IMR-90 (cell line): ENCODE measurements around the gene ANO1. TPM values are rescaled to one million over a fixed set of nuclear protein-coding genes. Genes with fewer than 3 reads are reported as not detected.

Experiments used
- ATAC-seq: fragments of 200-7000 bp; cut with Tn5 transposase; 2 replicates; pipeline ENCODE4 v1.9.1; 2020; ENCODE audit warnings: low read depth, mild to moderate bottlenecking, moderate library complexity
- BruUV-seq: library from RNA; stranded (reverse); fragments of 400-500 nt; replicated peaks from 2 replicates; lab custom pipeline; 2021; lab: Mats Ljungman, UMichigan
- CTCF ChIA-PET: fragments of 300-600 bp; formaldehyde crosslinking; extraction: SDS; loops from one replicate; lab custom pipeline; 2021; ENCODE audit warnings: antibody characterized with exemption; lab: Yijun Ruan, JAX
- POLR2A ChIA-PET: fragments of 300-600 bp; sonication (Branson Sonifier 250); formaldehyde crosslinking; loops from one replicate; lab custom pipeline; 2022; ENCODE audit warnings: antibody characterized with exemption; ENCODE audit not compliant: unreplicated experiment; lab: Charles Lee
- DNase-seq: peaks from one replicate; pipeline ENCODE4 v3.0.0; 2013
- H2AFZ ChIP-seq: replicated peaks from 2 replicates; pipeline ENCODE3; 2013; ENCODE audit warnings: low read length, mild to moderate bottlenecking; ENCODE audit not compliant: poor library complexity
- H2AK5ac ChIP-seq: 2 replicates; pipeline ENCODE4 v1.6.1; 2013; ENCODE audit warnings: low read depth, low read length, inconsistent platforms
- H2AK9ac ChIP-seq: replicated peaks from 2 replicates; pipeline ENCODE3; 2013; ENCODE audit warnings: mild to moderate bottlenecking, low read depth, low read length, moderate library complexity; ENCODE audit not compliant: poor library complexity
- H2BK120ac ChIP-seq: 2 replicates; pipeline ENCODE4 v1.6.1; 2013; ENCODE audit warnings: low read depth, low read length, inconsistent platforms
- H2BK15ac ChIP-seq: 3 replicates; pipeline ENCODE4 v1.6.1; 2013; ENCODE audit warnings: low read depth, low read length, inconsistent platforms
- H2BK20ac ChIP-seq: 2 replicates; pipeline ENCODE4 v1.6.1; 2013; ENCODE audit warnings: low read depth, mild to moderate bottlenecking, inconsistent platforms, low read length, moderate library complexity
- H2BK5ac ChIP-seq: 2 replicates; pipeline ENCODE4 v1.6.1; 2013; ENCODE audit warnings: mild to moderate bottlenecking, low read depth, low read length, inconsistent platforms; ENCODE audit not compliant: poor library complexity, severe bottlenecking
- H3K14ac ChIP-seq: replicated peaks from 2 replicates; pipeline ENCODE4 v1.6.1; 2013; ENCODE audit warnings: low read depth, low read length, inconsistent platforms
- H3K18ac ChIP-seq: 2 replicates; pipeline ENCODE4 v1.6.1; 2013; ENCODE audit warnings: low read depth, low read length, control low read depth
- H3K23ac ChIP-seq: 2 replicates; pipeline ENCODE4 v1.6.1; 2013; ENCODE audit warnings: low read depth, low read length, inconsistent platforms
- H3K27ac ChIP-seq: 2 replicates; pipeline ENCODE4 v1.5.1; 2013; ENCODE audit warnings: mild to moderate bottlenecking, control low read depth, low read length; ENCODE audit not compliant: insufficient read depth
- H3K27me3 ChIP-seq: 2 replicates; pipeline ENCODE4 v1.6.1; 2013; ENCODE audit warnings: low read length; ENCODE audit not compliant: control insufficient read depth, insufficient read depth
- H3K36me3 ChIP-seq: 2 replicates; pipeline ENCODE4 v1.6.1; 2013; ENCODE audit warnings: low read length, mixed read lengths; ENCODE audit not compliant: control insufficient read depth, insufficient read depth
- H3K4ac ChIP-seq: 2 replicates; pipeline ENCODE4 v1.6.1; 2013; ENCODE audit warnings: low read depth, low read length, inconsistent platforms
- H3K4me1 ChIP-seq: 2 replicates; pipeline ENCODE4 v1.6.1; 2013; ENCODE audit warnings: low read length, mixed read lengths; ENCODE audit not compliant: control insufficient read depth, insufficient read depth
- H3K4me2 ChIP-seq: 2 replicates; pipeline ENCODE4 v1.6.1; 2013; ENCODE audit warnings: low read depth, mild to moderate bottlenecking, control low read depth, low read length, moderate library complexity
- H3K4me3 ChIP-seq: 2 replicates; pipeline ENCODE4 v1.5.1; 2013; ENCODE audit warnings: low read depth, mild to moderate bottlenecking, control low read depth, low read length, moderate library complexity; ENCODE audit not compliant: insufficient read depth
- H3K56ac ChIP-seq: 2 replicates; pipeline ENCODE4 v1.6.1; 2013; ENCODE audit warnings: low read length, inconsistent platforms; ENCODE audit not compliant: insufficient read depth; ENCODE audit errors: extremely low read depth
- H3K79me1 ChIP-seq, 2 experiments: 2 replicates each; pipeline ENCODE4 v1.6.1; 2013; ENCODE audit warnings: low read length in 2 of 2, inconsistent platforms in 1 of 2, low read depth in 1 of 2
- H3K9ac ChIP-seq: 2 replicates; pipeline ENCODE4 v1.6.1; 2013; ENCODE audit warnings: low read depth, low read length, control low read depth
- H3K9me1 ChIP-seq: 2 replicates; pipeline ENCODE4 v1.6.1; 2013; ENCODE audit warnings: low read length, inconsistent platforms; ENCODE audit not compliant: insufficient read depth
- H3K9me3 ChIP-seq: 2 replicates; pipeline ENCODE4 v1.6.1; 2013; ENCODE audit warnings: low read length; ENCODE audit not compliant: control insufficient read depth, insufficient read depth
- H4K20me1 ChIP-seq: 2 replicates; pipeline ENCODE4 v1.6.1; 2013; ENCODE audit warnings: low read length, inconsistent platforms; ENCODE audit not compliant: insufficient read depth
- H4K5ac ChIP-seq: 2 replicates; pipeline ENCODE4 v1.6.1; 2013; ENCODE audit warnings: mild to moderate bottlenecking, low read depth, low read length, control low read depth
- H4K8ac ChIP-seq, 2 experiments: 2 replicates each; pipeline ENCODE4 v1.6.1; 2013; ENCODE audit warnings: low read depth in 2 of 2, low read length in 2 of 2, control low read depth in 1 of 2, inconsistent platforms in 1 of 2
- H4K91ac ChIP-seq: 2 replicates; pipeline ENCODE4 v1.6.1; 2013; ENCODE audit warnings: low read depth, low read length, inconsistent platforms; ENCODE audit not compliant: insufficient read depth
- BHLHE40 ChIP-seq: fragments of 150-350 bp; IDR thresholded peaks from 2 replicates; pipeline ENCODE4 v1.6.1; 2016; ENCODE audit warnings: mild to moderate bottlenecking, low read depth, low read length
- CEBPB ChIP-seq: IDR thresholded peaks from 2 replicates; pipeline ENCODE4 v1.6.1; 2012; ENCODE audit warnings: low read depth, low read length, improper control_type of control experiment
- CTCF ChIP-seq: conservative IDR thresholded peaks from 2 replicates; pipeline ENCODE4 v1.5.1; 2012; ENCODE audit warnings: mild to moderate bottlenecking, low read depth, low read length, improper control_type of control experiment
- ELK1 ChIP-seq: fragments of 150-350 bp; IDR thresholded peaks from 2 replicates; pipeline ENCODE4 v1.6.1; 2016; ENCODE audit warnings: low read depth, mild to moderate bottlenecking, low read length, moderate library complexity, borderline replicate concordance
- FOS ChIP-seq: fragments of 150-350 bp; IDR thresholded peaks from 2 replicates; pipeline ENCODE4 v1.6.1; 2016; ENCODE audit warnings: low read depth, low read length
- MAFK ChIP-seq: IDR thresholded peaks from 2 replicates; pipeline ENCODE4 v1.6.1; 2012; ENCODE audit warnings: low read depth, low read length, improper control_type of control experiment
- MAZ ChIP-seq: IDR thresholded peaks from 2 replicates; pipeline ENCODE4 v1.6.1; 2012; ENCODE audit warnings: low read depth, mild to moderate bottlenecking, low read length, improper control_type of control experiment, moderate library complexity, borderline replicate concordance
- NFE2L2 ChIP-seq: fragments of 150-350 bp; IDR thresholded peaks from 2 replicates; pipeline ENCODE4 v1.6.1; 2016; ENCODE audit warnings: low read depth, mild to moderate bottlenecking, low read length
- POLR2A ChIP-seq: IDR thresholded peaks from 2 replicates; pipeline ENCODE4 v1.6.1; 2012; ENCODE audit warnings: mild to moderate bottlenecking, low read depth, low read length
- RAD21 ChIP-seq: IDR thresholded peaks from 2 replicates; pipeline ENCODE4 v1.6.1; 2012; ENCODE audit warnings: low read length, improper control_type of control experiment
- RCOR1 ChIP-seq: IDR thresholded peaks from 2 replicates; pipeline ENCODE4 v1.6.1; 2012; ENCODE audit warnings: mild to moderate bottlenecking, low read length, improper control_type of control experiment; ENCODE audit not compliant: insufficient replicate concordance
- RFX5 ChIP-seq: IDR thresholded peaks from 2 replicates; pipeline ENCODE4 v1.8.0; 2012; ENCODE audit warnings: low read depth, mild to moderate bottlenecking, low read length, moderate library complexity
- SMC3 ChIP-seq: fragments of 150-350 bp; IDR thresholded peaks from 2 replicates; pipeline ENCODE4 v1.6.1; 2016; ENCODE audit warnings: low read depth, mild to moderate bottlenecking, antibody characterized with exemption, low read length, moderate library complexity
- WGBS, 2 experiments: methylation state at CpG; one replicate each; pipeline versions ENCODE4 v1.1.5 to v1.1.7; 2013; ENCODE audit warnings: missing lambda C conversion rate in 2 of 2; ENCODE audit not compliant: insufficient read length in 1 of 2; ENCODE audit errors: extremely low coverage in 2 of 2; 5-methylcytosine and 5-hydroxymethylcytosine counted together
- dilution Hi-C: fragments of 300-500 bp; cut with HindIII; formaldehyde crosslinking; loops from one replicate; pipeline ENCODE4 v1.14.3; 2018; ENCODE audit warnings: low sequenced_read_pairs; ENCODE audit not compliant: unreplicated experiment
- in situ Hi-C: fragments of 300-500 bp; cut with MboI; formaldehyde crosslinking; loops from 3 replicates; pipeline ENCODE4 v1.14.3; 2019; ENCODE audit warnings: low sequenced_read_pairs, inconsistent platforms, mixed read lengths
- intact Hi-C: fragments of 100-400 bp; cut with micrococcal nuclease; formaldehyde crosslinking; loops from 2 replicates; pipeline ENCODE4 v1.10.0; 2022
- polyA plus RNA-seq, 3 experiments: library from polyadenylated mRNA; depleted of rRNA; stranded (reverse); fragments of >200 nt; gene quantifications; 2 replicates each; pipeline ENCODE4 v1.2.3, GENCODE V29; 2012; ENCODE audit warnings: low replicate concordance in 1 of 3
- total RNA-seq: library from RNA; depleted of rRNA; stranded (reverse); fragments of >200 nt; gene quantifications from 2 replicates; pipeline ENCODE4 v1.2.3, GENCODE V29; 2012

Gene ANO1
- total and polyA plus RNA-seq, 2 of the 4 experiments (the other 2 are of a cell fraction): 4.1 to 10.7 TPM

GRCh38 chr11:70140711-70141485 lies 62.8 kb downstream of the ANO1 start:
- DNase-seq (peak; percentile 36), ATAC-seq (peak; percentile 29; the same call in 1 of the 2 replicates)
- peak overlapping the region; percentile 68 for H2AFZ ChIP-seq
- H3K14ac ChIP-seq: peak overlapping the region; percentile 49
- H3K9me1 ChIP-seq: peaks cover 3% of the 10 kb centered on the region; the same call in 1 of the 2 replicates
- TF ChIP-seq RAD21 (no peak), RCOR1 (no peak), CEBPB (no peak), FOS (no peak), MAFK (no peak), BHLHE40 (no peak), ELK1 (no peak), RFX5 (no peak), MAZ (no peak), NFE2L2 (no peak), SMC3 (no peak), CTCF (no peak), POLR2A (no peak)
- H3K79me1 ChIP-seq: no peaks in the 10 kb centered on the region; a peak in 1 of 4 replicates
- H4K5ac ChIP-seq: no peak overlapping the region; the same call in 1 of the 2 replicates
- no peak overlapping the region for H3K4me3 ChIP-seq
- intact Hi-C loops: no loop called here
- no peak overlapping the region for H3K9ac ChIP-seq
- H3K9me3 ChIP-seq: no peaks in the 10 kb centered on the region
- H3K4ac ChIP-seq: peak overlapping the region; percentile 63
- H3K4me2 ChIP-seq: no peak overlapping the region; the same call in 1 of the 2 replicates
- H3K18ac ChIP-seq: no peak overlapping the region; the same call in 1 of the 2 replicates
- H2BK5ac ChIP-seq: no peak overlapping the region
- H2AK9ac ChIP-seq: peak overlapping the region; percentile 84
- peaks cover 17% of the 10 kb centered on the region for H3K4me1 ChIP-seq
- no peak overlapping the region for H3K27ac ChIP-seq
- H3K23ac ChIP-seq: no peak overlapping the region
- WGBS, 2 experiments: 53% methylated on average over 7 of the region's 24 CpGs; no CpG with 5 or more reads in 1 of the 2 experiments
- in situ Hi-C loops: no loop called here
- peak overlapping the region; percentile 29 for H2BK120ac ChIP-seq
- H2BK15ac ChIP-seq: no peak overlapping the region; the same call in 2 of the 3 replicates
- dilution Hi-C loops: no loop called here
- H3K56ac ChIP-seq: no peak overlapping the region
- H4K8ac ChIP-seq: peak overlapping the region in 1 of 2 experiments; percentile 32; a peak in 2 of 4 replicates
- peak overlapping the region; percentile 26; the same call in 1 of the 2 replicates for H2AK5ac ChIP-seq
- ChIA-PET POLR2A (no interaction called here), CTCF (interaction anchor here (0.8 kb wide), 1 partner anchor 12 kb away, joined by 3 read pairs; no protein-coding TSS in a partner anchor)
- H3K27me3 ChIP-seq: no peaks in the 10 kb centered on the region
- H3K36me3 ChIP-seq: no peaks in the 10 kb centered on the region
- no peaks in the 10 kb centered on the region for H4K20me1 ChIP-seq
- H4K91ac ChIP-seq: peak overlapping the region; percentile 52
- BruUV-seq: no TSS peak
- H2BK20ac ChIP-seq: no peak overlapping the region
